ENCODE data around the gene TBL1X.

TBL1X gene

DNA sequence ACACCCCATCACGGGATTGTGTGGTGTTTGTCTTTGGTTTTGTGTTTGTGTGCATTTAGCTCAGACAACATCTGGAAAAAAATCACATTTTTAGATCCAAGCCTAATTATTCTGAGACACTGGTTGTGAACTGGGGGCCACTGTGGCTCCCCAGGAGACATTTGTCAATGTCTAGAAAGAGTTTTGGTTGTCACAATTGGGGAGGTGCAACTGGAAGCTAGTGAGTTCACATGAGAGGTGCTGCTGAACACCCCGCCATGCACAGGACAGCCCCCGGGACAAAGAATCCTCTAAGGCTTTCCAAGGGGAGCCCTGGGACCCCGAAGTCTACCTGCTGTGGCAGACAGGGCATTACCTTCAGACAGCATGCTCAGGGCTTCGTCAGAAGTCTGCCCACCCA lies 274.3 kb downstream of the TBL1X start:
- H3K9me3 ChIP-seq, result peaks cover 3% of the 10 kb centered on the region; the same call in 1 of the 2 replicates
- peaks cover 20% of the 10 kb centered on the region for H3K4me1 ChIP-seq
- TF ChIP-seq Cebpa-rat (IDR thresholded peaks at IDR 0.05), result no peak
- H3K4me2 ChIP-seq, result no peak overlapping the region
- no peak overlapping the region for H3K27ac ChIP-seq
- no peaks in the 10 kb centered on the region for H3K36me3 ChIP-seq
- no peak overlapping the region for H3K4me3 ChIP-seq
- no peaks in the 10 kb centered on the region for H4K20me1 ChIP-seq
- no peaks in the 10 kb centered on the region for H3K27me3 ChIP-seq
- no peak overlapping the region for H3K9ac ChIP-seq

DNA sequence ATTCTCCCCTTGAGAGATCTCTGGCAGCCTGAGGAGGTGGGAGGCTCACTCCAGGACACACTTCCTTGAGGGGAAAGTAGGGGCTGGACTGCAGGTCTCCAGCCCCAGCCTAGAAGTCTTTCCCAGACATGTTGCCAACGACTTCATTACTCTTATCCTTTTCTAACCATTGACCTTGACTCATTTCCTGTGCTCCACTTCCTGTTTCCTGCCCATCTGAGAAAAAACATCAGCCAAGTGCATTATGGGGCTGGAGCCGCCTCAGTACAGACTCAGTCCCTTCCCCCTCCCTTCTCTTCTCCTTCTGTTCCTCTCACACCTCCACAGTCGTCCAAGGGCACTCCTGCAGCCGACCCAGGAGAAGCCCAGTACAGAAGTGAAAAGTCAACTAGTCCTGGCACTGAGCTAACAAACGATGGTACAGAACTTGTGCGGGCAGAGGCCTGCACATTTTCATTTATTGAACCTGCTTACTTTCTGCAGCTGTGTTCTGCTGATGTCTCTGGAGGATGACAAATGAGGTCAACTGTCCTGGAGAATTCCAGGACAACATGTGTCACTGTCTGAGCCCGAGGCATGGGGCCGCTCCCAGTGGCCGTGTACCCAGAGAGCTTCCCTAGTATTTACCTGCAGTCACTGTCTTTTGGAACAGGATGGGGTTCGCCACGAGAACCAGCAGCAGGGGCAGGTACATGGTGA lies 280.7 kb downstream of the TBL1X start:
- Histone ChIP-seq H3K9ac (no peak overlapping the region), H3K27ac (no peak overlapping the region), H3K9me3 (peaks cover 20% of the 10 kb centered on the region; the same call in 1 of the 2 replicates), H3K4me2 (peak overlapping the region; percentile 58), H4K20me1 (no peaks in the 10 kb centered on the region), H3K4me3 (no peak overlapping the region), H3K4me1 (peaks cover 19% of the 10 kb centered on the region), H3K27me3 (no peaks in the 10 kb centered on the region), H3K36me3 (no peaks in the 10 kb centered on the region)
- TF ChIP-seq Cebpa-rat (IDR thresholded peaks at IDR 0.05), result no peak

DNA sequence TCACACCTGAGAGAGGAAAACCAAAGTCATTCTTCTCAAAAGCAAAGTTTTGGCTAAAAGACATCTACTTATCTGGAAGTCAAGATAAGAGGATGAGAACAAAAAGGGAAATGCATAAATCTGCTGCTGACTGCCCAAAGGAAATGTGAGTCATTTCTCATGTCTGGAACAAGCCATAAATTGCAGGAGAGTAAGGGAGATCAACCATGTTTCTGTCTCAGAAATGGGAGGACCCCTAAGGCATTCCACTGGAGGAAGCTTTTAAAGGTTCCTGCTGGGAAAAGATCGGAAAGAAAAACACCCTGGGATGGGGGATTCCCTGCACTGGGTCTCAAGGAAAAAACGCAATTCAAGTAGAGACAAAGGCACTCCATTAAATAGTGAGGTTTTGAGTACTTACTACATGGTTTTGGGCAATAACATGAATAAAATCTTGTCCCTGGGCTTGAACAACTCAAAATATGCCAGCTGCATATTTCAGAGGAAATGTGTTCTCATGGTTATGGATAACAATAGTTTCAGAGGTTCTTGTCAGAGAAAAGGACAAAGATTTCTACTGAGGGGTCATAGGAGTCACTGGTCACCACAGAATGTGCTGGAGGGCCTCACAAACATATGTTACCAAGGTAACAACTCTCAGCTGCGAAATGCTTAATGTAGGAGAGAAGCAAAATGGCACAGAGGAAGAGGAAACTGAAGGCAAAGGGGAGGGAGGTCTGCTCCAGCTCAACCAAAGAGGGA lies 281.5 kb downstream of the TBL1X start:
- Histone ChIP-seq H3K9me3 (peaks cover 20% of the 10 kb centered on the region; the same call in 1 of the 2 replicates), H4K20me1 (no peaks in the 10 kb centered on the region), H3K4me3 (no peak overlapping the region), H3K27me3 (no peaks in the 10 kb centered on the region; the same call in 1 of the 2 replicates), H3K9ac (no peak overlapping the region), H3K36me3 (no peaks in the 10 kb centered on the region), H3K27ac (no peak overlapping the region), H3K4me2 (peak overlapping the region; percentile 58), H3K4me1 (peaks cover 19% of the 10 kb centered on the region)
- no peak for TF ChIP-seq Cebpa-rat (IDR thresholded peaks at IDR 0.05)

GRCh38 chrX:9747644-9748043 lies 282.8 kb downstream of the TBL1X start:
- Histone ChIP-seq H3K4me1 (peaks cover 19% of the 10 kb centered on the region), H3K27me3 (no peaks in the 10 kb centered on the region; the same call in 1 of the 2 replicates), H3K36me3 (no peaks in the 10 kb centered on the region), H3K9me3 (peaks cover 20% of the 10 kb centered on the region; the same call in 1 of the 2 replicates), H3K27ac (no peak overlapping the region), H3K4me3 (no peak overlapping the region), H4K20me1 (no peaks in the 10 kb centered on the region), H3K4me2 (no peak overlapping the region), H3K9ac (no peak overlapping the region)
- no peak for TF ChIP-seq Cebpa-rat (IDR thresholded peaks at IDR 0.05)

DNA sequence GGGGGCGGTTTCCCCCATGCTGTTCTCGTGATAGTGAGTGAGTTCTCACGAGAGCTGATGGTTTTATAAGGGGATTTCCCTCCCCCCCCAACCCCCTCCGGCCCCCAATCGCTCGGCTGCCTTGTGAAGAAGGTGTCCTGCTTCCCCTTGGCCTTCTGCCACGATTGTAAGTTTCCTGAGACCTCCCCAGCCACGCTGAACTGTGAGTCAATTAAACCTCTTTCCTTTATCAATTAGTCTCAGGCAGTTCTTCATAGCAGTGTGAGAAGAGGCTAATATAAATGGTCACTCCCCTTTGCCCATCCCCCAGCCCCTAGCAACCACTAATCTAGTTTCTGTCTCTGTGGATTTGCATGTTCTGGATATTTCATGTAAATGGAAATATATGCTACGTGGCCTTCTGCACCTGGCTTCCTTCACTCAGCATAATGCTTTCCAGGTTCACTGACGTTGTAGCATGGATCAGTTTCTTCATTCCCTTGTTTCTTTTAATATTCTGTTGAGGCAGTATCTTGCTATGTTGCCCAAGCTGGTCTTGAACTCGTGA lies 284.4 kb downstream of the TBL1X start:
- Histone ChIP-seq H3K27me3 (no peaks in the 10 kb centered on the region; the same call in 1 of the 2 replicates), H3K4me3 (no peak overlapping the region), H4K20me1 (no peaks in the 10 kb centered on the region), H3K9ac (no peak overlapping the region), H3K4me1 (peaks cover 19% of the 10 kb centered on the region), H3K9me3 (peaks cover 16% of the 10 kb centered on the region; the same call in 1 of the 2 replicates), H3K27ac (no peak overlapping the region), H3K4me2 (no peak overlapping the region), H3K36me3 (no peaks in the 10 kb centered on the region)
- TF ChIP-seq Cebpa-rat (IDR thresholded peaks at IDR 0.05), result no peak

GRCh38 chrX:9757366-9757765 lies 292.5 kb downstream of the TBL1X start:
- Histone ChIP-seq H3K9me3 (0 out of 2 replicates have a peak, but pooled peaks cover 5% of the 10 kb centered on the region), H3K27me3 (no peaks in the 10 kb centered on the region), H3K4me2 (no peak overlapping the region), H4K20me1 (no peaks in the 10 kb centered on the region), H3K9ac (no peak overlapping the region), H3K4me3 (no peak overlapping the region), H3K36me3 (no peaks in the 10 kb centered on the region), H3K4me1 (0 out of 2 replicates have a peak, but pooled peaks cover 6% of the 10 kb centered on the region), H3K27ac (no peak overlapping the region)
- no peak for TF ChIP-seq Cebpa-rat (IDR thresholded peaks at IDR 0.05)

DNA sequence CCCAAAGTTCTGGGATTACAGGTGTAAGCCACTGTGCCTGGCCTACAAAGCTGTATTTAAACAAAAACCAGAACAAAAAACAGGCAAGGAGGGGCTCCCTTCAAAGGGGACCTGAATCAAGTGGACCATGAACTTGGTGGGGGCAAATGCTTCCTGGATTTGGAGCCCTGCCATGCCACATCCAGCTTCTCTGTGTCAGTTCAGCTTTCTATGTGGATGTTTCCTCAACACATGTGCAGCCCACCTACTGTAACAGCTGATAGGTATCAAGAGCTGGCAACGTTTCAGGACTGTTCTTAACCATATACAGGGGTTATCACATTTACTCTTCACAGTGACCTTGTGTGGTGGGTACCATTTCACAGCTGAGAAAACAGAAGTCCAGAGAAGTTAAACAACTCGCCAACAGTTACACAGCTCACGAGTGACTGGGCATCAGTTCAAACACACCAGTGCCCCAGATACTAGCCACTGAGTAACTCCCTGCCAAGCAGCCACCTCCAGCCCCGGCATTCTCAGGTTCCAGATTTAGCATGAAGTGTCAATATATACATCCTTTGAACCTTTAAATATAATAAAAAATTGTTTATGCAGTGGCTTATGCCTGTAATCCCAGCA lies 293.3 kb downstream of the TBL1X start:
- no peak overlapping the region for H3K27ac ChIP-seq
- H3K4me1 ChIP-seq, result 0 out of 2 replicates have a peak, but pooled peaks cover 6% of the 10 kb centered on the region
- peak overlapping the region; percentile 14; the same call in 1 of the 2 replicates for H3K4me2 ChIP-seq
- H3K27me3 ChIP-seq, result no peaks in the 10 kb centered on the region
- no peak for TF ChIP-seq Cebpa-rat (IDR thresholded peaks at IDR 0.05)
- no peaks in the 10 kb centered on the region for H4K20me1 ChIP-seq
- no peaks in the 10 kb centered on the region for H3K36me3 ChIP-seq
- H3K4me3 ChIP-seq, result no peak overlapping the region
- H3K9me3 ChIP-seq, result 0 out of 2 replicates have a peak, but pooled peaks cover 5% of the 10 kb centered on the region
- no peak overlapping the region for H3K9ac ChIP-seq

DNA sequence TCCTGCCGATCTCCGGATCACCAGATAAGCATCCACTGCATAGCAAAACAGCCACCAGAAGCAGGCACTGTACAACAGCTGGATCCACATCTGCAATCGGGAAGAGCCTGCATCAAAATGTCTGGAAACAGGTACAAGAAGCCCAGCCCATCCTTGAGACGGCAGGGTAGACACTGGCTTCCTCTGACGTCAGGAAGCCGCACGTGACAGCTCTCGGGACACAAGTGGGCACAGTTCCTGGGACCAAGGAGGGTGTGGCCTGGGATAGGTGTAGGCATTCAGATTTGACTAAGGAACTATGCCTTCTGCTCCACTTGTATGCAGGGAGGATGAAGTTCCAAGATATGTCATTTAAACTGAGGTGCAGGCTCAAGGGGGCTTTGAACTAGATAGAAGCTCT lies 294.5 kb downstream of the TBL1X start:
- H3K4me1 ChIP-seq, result 0 out of 2 replicates have a peak, but pooled peaks cover 6% of the 10 kb centered on the region
- H3K4me3 ChIP-seq, result no peak overlapping the region

DNA sequence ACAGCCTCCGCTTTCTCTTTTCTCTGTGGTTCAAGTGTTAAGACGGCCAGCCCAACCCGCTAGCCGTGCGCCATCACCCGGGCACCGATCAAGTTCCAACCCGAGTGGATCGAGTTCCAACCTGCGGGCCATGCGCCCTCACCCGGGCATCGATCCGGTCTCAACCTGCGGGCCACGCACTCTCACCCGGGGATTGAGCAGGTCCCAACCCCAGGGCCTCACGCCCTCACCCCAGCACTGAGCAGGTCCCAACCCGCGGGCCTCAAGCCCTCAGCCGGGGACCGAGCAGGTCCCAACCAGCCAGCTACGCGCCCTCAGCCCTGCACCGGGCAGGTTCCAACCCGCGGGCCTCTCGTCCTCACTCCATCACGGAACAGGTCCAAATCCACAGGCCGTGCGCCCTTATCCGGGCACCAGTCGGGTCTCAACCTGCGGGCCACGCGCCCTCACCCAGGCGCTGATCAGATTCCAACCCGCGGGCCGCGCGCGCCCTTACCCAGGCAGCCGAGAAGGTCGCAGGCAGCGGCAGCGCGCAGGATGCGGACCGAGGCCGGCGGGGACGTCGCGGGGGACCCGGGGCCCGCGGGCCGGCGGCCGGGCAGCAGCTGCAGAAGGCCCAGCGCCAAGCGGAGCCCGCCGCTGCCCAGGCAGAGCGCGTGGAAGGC lies 300.3 kb downstream of the TBL1X start:
- no peak for TF ChIP-seq Cebpa-rat (IDR thresholded peaks at IDR 0.05)
- Histone ChIP-seq H3K4me2 (no peak overlapping the region), H3K27me3 (no peaks in the 10 kb centered on the region), H3K9ac (no peak overlapping the region), H3K27ac (no peak overlapping the region), H3K36me3 (no peaks in the 10 kb centered on the region), H3K4me3 (no peak overlapping the region), H3K9me3 (peaks cover 11% of the 10 kb centered on the region), H4K20me1 (peaks cover 21% of the 10 kb centered on the region), H3K4me1 (peaks cover 42% of the 10 kb centered on the region)

More for the DNA sequence above, 294.5 kb downstream of the TBL1X start:
- no peak overlapping the region for H3K27ac ChIP-seq
- no peak overlapping the region for H3K4me2 ChIP-seq
- H3K27me3 ChIP-seq, result no peaks in the 10 kb centered on the region
- no peak for TF ChIP-seq Cebpa-rat (IDR thresholded peaks at IDR 0.05)
- H3K9me3 ChIP-seq, result 0 out of 2 replicates have a peak, but pooled peaks cover 5% of the 10 kb centered on the region
- H3K9ac ChIP-seq, result no peak overlapping the region
- H3K36me3 ChIP-seq, result no peaks in the 10 kb centered on the region
- H4K20me1 ChIP-seq, result no peaks in the 10 kb centered on the region

Data from BLaER1 (cell line).